Suprapubic skin (tissue), 3 donors: ENCODE results near the gene FAM9C.

Experiments used
- POLR2A ChIP-seq, 2 donors: fragments of 450-650 bp; IDR thresholded peaks; one replicate each; pipeline ENCODE4 v1.6.1; 2017; ENCODE audit warnings: antibody characterized with exemption in 2 of 2, mild to moderate bottlenecking in 2 of 2, moderate library complexity in 2 of 2
- TF ChIP-seq, protein P1 (sequence below), 2 donors: fragments of 200-600 bp in 1 of 2; fragments of 450-650 bp in 1 of 2; sonication (generic) in 1 of 2; IDR thresholded peaks; one replicate each; pipeline ENCODE4 v1.5.1; 2016 to 2019; ENCODE audit warnings: antibody characterized with exemption in 2 of 2, mild to moderate bottlenecking in 1 of 2, moderate library complexity in 1 of 2

DNA sequence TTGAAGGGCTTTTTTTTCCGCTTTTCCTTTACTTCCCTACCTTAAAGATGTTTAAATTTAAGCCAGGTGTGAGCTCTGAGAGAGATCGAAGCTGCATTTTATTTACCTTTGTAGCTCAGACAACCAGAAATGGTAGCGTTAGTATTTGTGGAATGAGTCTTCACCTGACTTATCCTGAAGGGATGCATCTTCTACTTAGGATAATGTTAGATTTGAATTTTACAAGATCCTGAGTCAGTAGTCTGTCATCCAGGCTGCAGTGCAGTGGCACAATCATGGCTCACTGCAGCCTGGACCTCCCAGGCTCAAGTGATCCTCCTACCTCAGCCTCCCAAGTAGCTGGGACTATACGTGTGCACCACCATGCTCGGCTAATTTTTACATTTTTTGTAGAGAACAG is 43.3 kb downstream of the FAM9C start:
- TF ChIP-seq, protein P1, sequence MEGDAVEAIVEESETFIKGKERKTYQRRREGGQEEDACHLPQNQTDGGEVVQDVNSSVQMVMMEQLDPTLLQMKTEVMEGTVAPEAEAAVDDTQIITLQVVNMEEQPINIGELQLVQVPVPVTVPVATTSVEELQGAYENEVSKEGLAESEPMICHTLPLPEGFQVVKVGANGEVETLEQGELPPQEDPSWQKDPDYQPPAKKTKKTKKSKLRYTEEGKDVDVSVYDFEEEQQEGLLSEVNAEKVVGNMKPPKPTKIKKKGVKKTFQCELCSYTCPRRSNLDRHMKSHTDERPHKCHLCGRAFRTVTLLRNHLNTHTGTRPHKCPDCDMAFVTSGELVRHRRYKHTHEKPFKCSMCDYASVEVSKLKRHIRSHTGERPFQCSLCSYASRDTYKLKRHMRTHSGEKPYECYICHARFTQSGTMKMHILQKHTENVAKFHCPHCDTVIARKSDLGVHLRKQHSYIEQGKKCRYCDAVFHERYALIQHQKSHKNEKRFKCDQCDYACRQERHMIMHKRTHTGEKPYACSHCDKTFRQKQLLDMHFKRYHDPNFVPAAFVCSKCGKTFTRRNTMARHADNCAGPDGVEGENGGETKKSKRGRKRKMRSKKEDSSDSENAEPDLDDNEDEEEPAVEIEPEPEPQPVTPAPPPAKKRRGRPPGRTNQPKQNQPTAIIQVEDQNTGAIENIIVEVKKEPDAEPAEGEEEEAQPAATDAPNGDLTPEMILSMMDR (IDR thresholded peaks at IDR 0.05): no peak
- no peak for TF ChIP-seq POLR2A (IDR thresholded peaks at IDR 0.05)
